Cardiac muscle cell (in vitro differentiated cells and primary cell): ENCODE results near the gene COG4. TPM values are rescaled to one million over a fixed set of nuclear protein-coding genes. Genes with fewer than 3 reads are reported as not detected.
"Not testable (repeated sequence)": the region's sequence is repeated elsewhere in the genome, so short reads cannot be mapped to it uniquely, and the experiment has no call there.

Source experiments
- DNase-seq, 2 donors: peaks; one replicate each; pipeline versions ENCODE4 v3.0.0 to v3.0.0-alpha.2; 2010 to 2017; ENCODE audit warnings: low read depth in 1 of 2, low spot score in 1 of 2
- H3K27ac ChIP-seq: fragments of 200-600 bp; sonication (generic); 2 replicates; pipeline ENCODE4 v1.5.1; 2016
- H3K27me3 ChIP-seq: fragments of 200-600 bp; sonication (generic); 2 replicates; pipeline ENCODE4 v1.6.0; 2016; ENCODE audit warnings: control low read depth
- H3K36me3 ChIP-seq: fragments of 200-600 bp; sonication (generic); 2 replicates; pipeline ENCODE4 v1.5.1; 2016; ENCODE audit warnings: control low read depth
- H3K4me1 ChIP-seq: fragments of 200-600 bp; sonication (generic); 2 replicates; pipeline ENCODE4 v1.8.1; 2017; ENCODE audit warnings: low read depth, mild to moderate bottlenecking, mixed run types
- H3K4me3 ChIP-seq: fragments of 200-600 bp; sonication (generic); 2 replicates; pipeline ENCODE4 v1.5.1; 2016; ENCODE audit warnings: mild to moderate bottlenecking
- H3K9me3 ChIP-seq: fragments of 200-600 bp; sonication (generic); 2 replicates; pipeline ENCODE4 v1.5.1; 2017; ENCODE audit warnings: low read depth, mild to moderate bottlenecking, control low read depth
- CTCF ChIP-seq: IDR thresholded peaks from 2 replicates; pipeline ENCODE4 v1.5.1; 2012; ENCODE audit warnings: low read depth, mild to moderate bottlenecking, low read length
- polyA plus RNA-seq: library from polyadenylated mRNA; unstranded; fragments of >200 nt; fragmentation: Nextera tagmentation; extraction: Ambion mirVana; gene quantifications from 2 replicates; pipeline ENCODE4 v1.2.1, GENCODE V29; 2016
- total RNA-seq: library from RNA; depleted of rRNA; stranded (reverse); fragments of >200 nt; gene quantifications from 2 replicates; pipeline ENCODE4 v1.2.3, GENCODE V29; 2016

COG4 gene
- total and polyA plus RNA-seq, 2 experiments from 2014 or later, result 67.6 to 77.3 TPM

GRCh38 chr16:70526403-70526802 is 3.0 kb upstream of the COG4 start:
- no peak overlapping the region for H3K27ac ChIP-seq
- H3K36me3 ChIP-seq, result peaks cover 38% of the 10 kb centered on the region
- peaks cover 20% of the 10 kb centered on the region for H3K4me1 ChIP-seq
- no peaks in the 10 kb centered on the region for H3K27me3 ChIP-seq
- no peak overlapping the region for H3K4me3 ChIP-seq
- no peak for TF ChIP-seq CTCF
- DNase-seq, result no peak
- H3K9me3 ChIP-seq, result no peaks in the 10 kb centered on the region

- Histone ChIP-seq H3K27ac (peak overlapping the region; percentile 88), H3K4me1 (peaks cover 20% of the 10 kb centered on the region), H3K4me3 (peak overlapping the region; percentile 91), H3K36me3 (peaks cover 23% of the 10 kb centered on the region)
- H3K27me3 ChIP-seq, H3K9me3 ChIP-seq: not testable (repeated sequence)
- peak in 1 of 2 donors; percentile 13 for DNase-seq
Observed at GRCh38 chr16:70524399-70524825, 1.1 kb upstream of the COG4 start.

- Histone ChIP-seq H3K9me3 (no peaks in the 10 kb centered on the region), H3K4me1 (peaks cover 20% of the 10 kb centered on the region), H3K4me3 (peak within 1 kb of the TSS; percentile 91), H3K36me3 (peaks cover 17% of the 10 kb centered on the region), H3K27ac (peak within 1 kb of the TSS; percentile 88), H3K27me3 (no peaks in the 10 kb centered on the region)
- no peak for TF ChIP-seq CTCF
- DNase-seq, result peak; percentile 40 to 74
Observed at GRCh38 chr16:70523743-70524398, 517 bp upstream of the COG4 start, which contains the start of gene SF3B3. Gene SF3B3 (plus strand): TSS chr16:70523816. CDS start chr16:70526657, 2,841 bp downstream.

- no peaks in the 10 kb centered on the region for H3K9me3 ChIP-seq
- no peaks in the 10 kb centered on the region for H3K27me3 ChIP-seq
- no peak for TF ChIP-seq CTCF
- peak overlapping the region; percentile 91 for H3K4me3 ChIP-seq
- H3K36me3 ChIP-seq, result peaks cover 18% of the 10 kb centered on the region
- peak overlapping the region; percentile 88 for H3K27ac ChIP-seq
- DNase-seq, result no peak
- H3K4me1 ChIP-seq, result peaks cover 20% of the 10 kb centered on the region
Observed at GRCh38 chr16:70522216-70523075, 908 bp downstream of the COG4 start.

- TF ChIP-seq CTCF, result no peak
- H3K9me3 ChIP-seq, result no peaks in the 10 kb centered on the region
- peak in 1 of 2 donors; percentile 78 for DNase-seq
- H3K4me1 ChIP-seq, result peaks cover 12% of the 10 kb centered on the region
- H3K27me3 ChIP-seq, result no peaks in the 10 kb centered on the region
- no peak overlapping the region for H3K4me3 ChIP-seq
- peaks cover 15% of the 10 kb centered on the region for H3K36me3 ChIP-seq
- H3K27ac ChIP-seq, result no peak overlapping the region
Observed at GRCh38 chr16:70520612-70521297, 2.6 kb downstream of the COG4 start.
